Breast epithelium (tissue), 4 donors: ENCODE measurements around the gene GPR176. TPM values are rescaled to one million over a fixed set of nuclear protein-coding genes. Genes with fewer than 3 reads are reported as not detected.

Experiments used
- DNase-seq, 2 donors: peaks; one replicate each; pipeline ENCODE4 v3.0.0-alpha.2; 2019; ENCODE audit warnings: low spot score in 2 of 2
- H3K27ac ChIP-seq, 2 donors: fragments of 200-600 bp; sonication (generic) in 1 of 2; one replicate each; pipeline ENCODE4 v1.5.1; 2016 to 2019; ENCODE audit warnings: mild to moderate bottlenecking in 1 of 2
- H3K27me3 ChIP-seq, 2 donors: fragments of 200-600 bp; sonication (generic) in 1 of 2; one replicate each; pipeline versions ENCODE4 v1.5.1 to v1.6.0; 2017 to 2019; ENCODE audit warnings: control low read depth in 1 of 2, mild to moderate bottlenecking in 1 of 2
- H3K36me3 ChIP-seq: fragments of 200-600 bp; one replicate; pipeline ENCODE4 v1.5.1; 2019
- H3K4me1 ChIP-seq, 2 donors: fragments of 200-600 bp; sonication (generic); one replicate each; pipeline ENCODE4 v1.5.1; 2016 to 2019; ENCODE audit warnings: control low read depth in 1 of 2
- H3K4me3 ChIP-seq, 3 donors: fragments of 200-600 bp; sonication (generic); 1 replicate in 2 of 3; 2 replicates in 1 of 3; pipeline ENCODE4 v1.5.1; 2016 to 2019; ENCODE audit warnings: mild to moderate bottlenecking in 3 of 3, moderate library complexity in 2 of 3
- H3K9me3 ChIP-seq, 2 donors: fragments of 200-600 bp; sonication (generic) in 1 of 2; one replicate each; pipeline ENCODE4 v1.5.1; 2016 to 2019; ENCODE audit warnings: control low read depth in 1 of 2
- CTCF ChIP-seq, 3 donors: fragments of 450-650 bp; IDR thresholded peaks; one replicate each; pipeline ENCODE4 v1.5.1; 2016 to 2017; ENCODE audit warnings: antibody characterized with exemption in 3 of 3, mild to moderate bottlenecking in 3 of 3, moderate library complexity in 3 of 3
- POLR2A ChIP-seq: fragments of 450-650 bp; IDR thresholded peaks from one replicate; pipeline ENCODE4 v1.6.1; 2016; ENCODE audit warnings: antibody characterized with exemption, mild to moderate bottlenecking, moderate library complexity
- POLR2AphosphoS5 ChIP-seq, 3 donors: sonication (generic); formaldehyde crosslinking; IDR thresholded peaks; one replicate each; pipeline ENCODE4 v1.6.1; 2017; ENCODE audit warnings: antibody characterized with exemption in 3 of 3
- intact Hi-C: fragments of 100-400 bp; cut with DNase I; formaldehyde crosslinking; loops from one replicate; pipeline ENCODE4 v1.15.1; 2023; ENCODE audit warnings: low total_unique reads
- total RNA-seq, 3 donors: library from RNA; depleted of rRNA; stranded (reverse); fragments of >200 nt; gene quantifications; one replicate each; pipeline ENCODE4 v1.1.0, GENCODE V29; 2016

Gene GPR176
- 10 to 100 TPM in 1 of 3 donors, 1 to 10 TPM in 2; 4.4 to 12.1 (median 9.4) TPM for total RNA-seq

DNA sequence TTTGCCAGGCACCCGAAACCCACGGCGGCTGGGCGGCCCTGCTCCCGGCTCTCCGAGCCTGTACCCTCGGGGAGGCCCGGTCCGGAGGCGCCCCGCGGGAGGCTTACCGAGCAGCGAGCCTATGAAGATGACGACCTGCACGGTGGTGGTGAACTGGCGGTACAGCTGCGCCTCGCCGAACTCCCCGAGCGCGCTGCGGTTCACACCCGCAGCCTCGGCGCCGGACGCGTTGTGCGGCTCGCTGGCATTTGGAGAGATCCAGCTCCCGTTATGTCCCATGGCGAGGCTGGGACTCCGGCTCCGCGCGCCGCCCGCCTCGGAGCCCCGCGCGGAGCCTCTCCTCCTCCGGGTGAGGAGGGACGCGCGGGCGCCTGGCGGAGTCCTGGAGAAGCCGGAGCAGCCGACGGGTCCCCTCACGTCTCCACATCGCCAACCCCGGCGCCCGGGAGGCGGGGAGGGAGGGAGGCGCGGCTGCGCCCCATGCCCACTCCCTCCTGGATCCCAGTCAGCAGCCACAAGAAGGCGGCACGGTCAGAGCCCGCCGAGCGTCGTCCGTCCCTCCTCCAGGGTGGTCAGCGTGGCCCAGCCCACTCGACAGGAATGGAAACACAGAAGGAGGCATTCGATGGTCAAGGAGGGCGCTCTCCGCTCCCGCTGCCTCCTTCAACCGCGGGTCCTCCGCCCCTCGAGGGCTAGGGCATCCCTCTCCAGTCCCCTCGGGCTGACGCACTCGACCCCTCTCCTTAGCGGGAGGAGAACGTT, at the start of gene GPR176:
Gene GPR176 (minus strand): TSS at position 519 of the 762 bp plus-strand sequence. CDS start 240 bp downstream, at position 279.
- intact Hi-C loops = no loop called here
- no peaks in the 10 kb centered on the region for H3K4me1 ChIP-seq
- peak within 1 kb of the TSS; percentile 78 to 85 (median 83) for H3K4me3 ChIP-seq
- H3K27ac ChIP-seq = peak within 1 kb of the TSS; percentile 84 to 86
- H3K9me3 ChIP-seq = no peaks in the 10 kb centered on the region
- H3K36me3 ChIP-seq = no peaks in the 10 kb centered on the region
- H3K27me3 ChIP-seq = peaks cover 0 to 2% of the 10 kb centered on the region in 2 donors
- TF ChIP-seq CTCF (IDR thresholded peaks at IDR 0.05) (no peak), POLR2A (no peak), POLR2AphosphoS5 (IDR thresholded peaks at IDR 0.05) (no peak)
- DNase-seq = no peak

GRCh38 chr15:39969002-39969394, 48.9 kb upstream of the GPR176 start:
- H3K27ac ChIP-seq = no peak overlapping the region
- H3K4me3 ChIP-seq = no peak overlapping the region
- no peaks in the 10 kb centered on the region for H3K4me1 ChIP-seq
- no peaks in the 10 kb centered on the region for H3K27me3 ChIP-seq
- TF ChIP-seq CTCF (IDR thresholded peaks at IDR 0.05) (no peak), POLR2A (no peak), POLR2AphosphoS5 (IDR thresholded peaks at IDR 0.05) (no peak)
- DNase-seq = no peak
- intact Hi-C loops = no loop called here
- no peaks in the 10 kb centered on the region for H3K9me3 ChIP-seq
- H3K36me3 ChIP-seq = no peaks in the 10 kb centered on the region

- Histone ChIP-seq H3K4me1 (no peaks in the 10 kb centered on the region), H3K4me3 (no peak overlapping the region), H3K36me3 (no peaks in the 10 kb centered on the region), H3K27ac (no peak overlapping the region), H3K9me3 (no peaks in the 10 kb centered on the region), H3K27me3 (no peaks in the 10 kb centered on the region)
- no peak for DNase-seq
- intact Hi-C loops = no loop called here
- TF ChIP-seq POLR2AphosphoS5 (IDR thresholded peaks at IDR 0.05) = no peak
- TF ChIP-seq CTCF (IDR thresholded peaks at IDR 0.05) = no peak
- no peak for TF ChIP-seq POLR2A
Measured at GRCh38 chr15:39968273-39969001, 48.4 kb upstream of the GPR176 start.

GRCh38 chr15:39966521-39966920, 46.5 kb upstream of the GPR176 start:
- Histone ChIP-seq H3K36me3 (no peaks in the 10 kb centered on the region), H3K27me3 (no peaks in the 10 kb centered on the region)
- intact Hi-C loops = no loop called here

More at GRCh38 chr15:39966521-39966920, 46.5 kb upstream of the GPR176 start:
- H3K4me1 ChIP-seq = no peaks in the 10 kb centered on the region
- no peak overlapping the region for H3K27ac ChIP-seq
- no peak overlapping the region for H3K4me3 ChIP-seq
- no peaks in the 10 kb centered on the region for H3K9me3 ChIP-seq
- TF ChIP-seq CTCF (IDR thresholded peaks at IDR 0.05) (no peak), POLR2AphosphoS5 (IDR thresholded peaks at IDR 0.05) (no peak), POLR2A (no peak)
- DNase-seq = no peak
